Measurements from ENCODE around the gene CLOCK. TPM values are rescaled to one million over a fixed set of nuclear protein-coding genes. Genes with fewer than 3 reads are reported as not detected.

The CLOCK gene
- total and polyA plus RNA-seq, 10 of the 15 experiments (the other 5 are each of a cell fraction or from before 2014, with no cell fraction given), result 2.8 to 11.7 (median 10.4) TPM

DNA sequence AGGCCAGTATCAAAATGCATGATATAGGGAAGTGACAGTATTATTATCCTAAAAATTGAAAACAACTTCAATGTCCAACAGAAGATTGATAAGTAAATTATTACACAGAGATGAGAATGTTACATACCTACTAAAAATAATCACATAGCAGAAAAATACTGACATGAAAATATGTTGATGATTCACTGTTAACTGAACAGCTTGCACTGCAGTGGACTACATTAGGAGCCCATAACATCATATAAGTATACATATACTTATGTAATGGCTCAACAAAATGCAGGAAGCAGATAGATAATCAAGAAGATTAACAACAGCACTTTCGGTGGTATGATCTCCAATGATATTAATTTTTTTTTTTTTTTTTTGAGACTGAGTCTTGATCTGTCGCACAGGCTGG is 7.1 kb downstream of the CLOCK start:
- Histone ChIP-seq H3K79me2 (ENCODE audit: control insufficient read depth, insufficient read depth, low read length) (peaks cover 27% of the 10 kb centered on the region), H3K4me2 (ENCODE audit: control insufficient read depth, insufficient read depth) (no peak overlapping the region), H2AFZ (ENCODE audit: control insufficient read depth, low read depth, low read length) (no peak overlapping the region), H3K27me3 (replicated peaks in 1 of 2; ENCODE audit: control insufficient read depth in 2 of 2, insufficient read depth in 2 of 2, low read length in 1 of 2) (no peaks in the 10 kb centered on the region), H3K36me3 (ENCODE audit: control insufficient read depth in 2 of 2, insufficient read depth in 2 of 2, low read length in 1 of 2) (no peaks in the 10 kb centered on the region), H3K4me1 (ENCODE audit: control insufficient read depth, insufficient read depth, low read length) (no peaks in the 10 kb centered on the region), H3K4me3 (no peak overlapping the region), H3K9me3 (replicated peaks; ENCODE audit: control insufficient read depth, insufficient read depth, low read length) (no peaks in the 10 kb centered on the region; the same call in 2 of the 3 replicates), H4K20me1 (ENCODE audit: control insufficient read depth, insufficient read depth) (no peaks in the 10 kb centered on the region), H3K9ac (ENCODE audit: control insufficient read depth, insufficient read depth, low read length) (no peak overlapping the region), H3K27ac (ENCODE audit: control insufficient read depth, insufficient read depth) (no peak overlapping the region)
- TF ChIP-seq BRCA1 (IDR thresholded peaks at IDR 0.05; ENCODE audit: low read depth, low read length), result no peak
- no peak for TF ChIP-seq ZNF384 (IDR thresholded peaks at IDR 0.05; ENCODE audit: borderline replicate concordance, low read depth, low read length)
- TF ChIP-seq, protein P1, sequence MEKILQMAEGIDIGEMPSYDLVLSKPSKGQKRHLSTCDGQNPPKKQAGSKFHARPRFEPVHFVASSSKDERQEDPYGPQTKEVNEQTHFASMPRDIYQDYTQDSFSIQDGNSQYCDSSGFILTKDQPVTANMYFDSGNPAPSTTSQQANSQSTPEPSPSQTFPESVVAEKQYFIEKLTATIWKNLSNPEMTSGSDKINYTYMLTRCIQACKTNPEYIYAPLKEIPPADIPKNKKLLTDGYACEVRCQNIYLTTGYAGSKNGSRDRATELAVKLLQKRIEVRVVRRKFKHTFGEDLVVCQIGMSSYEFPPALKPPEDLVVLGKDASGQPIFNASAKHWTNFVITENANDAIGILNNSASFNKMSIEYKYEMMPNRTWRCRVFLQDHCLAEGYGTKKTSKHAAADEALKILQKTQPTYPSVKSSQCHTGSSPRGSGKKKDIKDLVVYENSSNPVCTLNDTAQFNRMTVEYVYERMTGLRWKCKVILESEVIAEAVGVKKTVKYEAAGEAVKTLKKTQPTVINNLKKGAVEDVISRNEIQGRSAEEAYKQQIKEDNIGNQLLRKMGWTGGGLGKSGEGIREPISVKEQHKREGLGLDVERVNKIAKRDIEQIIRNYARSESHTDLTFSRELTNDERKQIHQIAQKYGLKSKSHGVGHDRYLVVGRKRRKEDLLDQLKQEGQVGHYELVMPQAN (conservative IDR thresholded peaks at IDR 0.05), result no peak
- no peak for TF ChIP-seq STAT3 (IDR thresholded peaks at IDR 0.05; ENCODE audit: low read depth, low read length)
- no peak for TF ChIP-seq NFXL1 (IDR thresholded peaks at IDR 0.05; ENCODE audit: borderline replicate concordance)
- no peak for TF ChIP-seq SUPT20H (IDR thresholded peaks at IDR 0.05; ENCODE audit: borderline replicate concordance, control insufficient read depth, low read depth, low read length)
- TF ChIP-seq YY1 (IDR thresholded peaks at IDR 0.05; ENCODE audit: low read depth, low read length), result no peak
- no peak for TF ChIP-seq MEF2B (IDR thresholded peaks at IDR 0.05; ENCODE audit: partially characterized antibody, poor library complexity, severe bottlenecking)
- TF ChIP-seq ZZZ3 (IDR thresholded peaks at IDR 0.05; ENCODE audit: control insufficient read depth, insufficient read length, low read depth), result no peak
- TF ChIP-seq EED (IDR thresholded peaks at IDR 0.05; ENCODE audit: low read depth), result no peak
- no peak for TF ChIP-seq CHD4 (IDR thresholded peaks at IDR 0.05)
- RAD21 ChIA-PET (ENCODE audit: unreplicated experiment), result no interaction called here
- DNase-seq (ENCODE audit: low read depth, low spot score), result no peak
- intact Hi-C loops (cut with micrococcal nuclease; ENCODE audit: unreplicated experiment), result loop anchor here (10.0 kb wide), 1 partner anchor 895 kb away; the partner anchor contains the start of genes PAICS and PPAT
- no TSS peak for BruUV-seq (replicated peaks)
- POLR2A ChIA-PET, result no interaction called here
- no peak for FAIRE-seq
- in situ Hi-C loops (cut with MboI), result no loop called here
- SMC1A ChIA-PET (ENCODE audit: uncharacterized antibody, unreplicated experiment), result interaction anchor here (0.7 kb wide), 1 partner anchor 264 kb away, joined by 4 read pairs; no protein-coding TSS in a partner anchor
- 100% methylated on average over 1 of the region's 2 CpGs for WGBS (ENCODE audit: insufficient coverage, insufficient replicate concordance, low lambda C conversion rate, missing lambda C conversion rate)
- CTCF ChIA-PET, result interaction anchor here (0.5 to 1.4 kb wide), 3 partner anchors 15 to 48 kb away, joined by 3 to 4 read pairs (median 3); no protein-coding TSS in a partner anchor
- no peak for ATAC-seq
